ENCODE results near the gene SCAPER.
"Not testable (repeated sequence)": the region's sequence is repeated elsewhere in the genome, so short reads cannot be mapped to it uniquely, and the experiment has no call there.

GRCh38 chr15:76892836-76893235 is 12.3 kb downstream of the SCAPER start:
- not testable (repeated sequence) for TF ChIP-seq CTCF (IDR thresholded peaks at IDR 0.05); GABPB1 (CRISPR knock-in tag; IDR thresholded peaks at IDR 0.05); TCF7 (CRISPR knock-in tag; IDR thresholded peaks at IDR 0.05; ENCODE audit: low read depth); E2F4 (CRISPR knock-in tag; IDR thresholded peaks at IDR 0.05; ENCODE audit: borderline replicate concordance, low read depth); MAX (CRISPR knock-in tag; IDR thresholded peaks at IDR 0.05); NFATC4 (CRISPR knock-in tag; IDR thresholded peaks at IDR 0.05); ATF6 (CRISPR knock-in tag; IDR thresholded peaks at IDR 0.05); ZMAT4 (CRISPR knock-in tag; IDR thresholded peaks at IDR 0.05); ZNF263 (CRISPR knock-in tag; IDR thresholded peaks at IDR 0.05; ENCODE audit: low read depth); SMAD4 (CRISPR knock-in tag; IDR thresholded peaks at IDR 0.05); MLX (CRISPR knock-in tag; IDR thresholded peaks at IDR 0.05); JUN (CRISPR knock-in tag; IDR thresholded peaks at IDR 0.05); ATF1 (CRISPR knock-in tag; IDR thresholded peaks at IDR 0.05)

Measured in WTC11 (cell line).